Naive thymus-derived CD4-positive, alpha-beta T cell (primary cell): ENCODE data around the gene IL17B. TPM values are rescaled to one million over a fixed set of nuclear protein-coding genes. Genes with fewer than 3 reads are reported as not detected.

Source experiments
- ATAC-seq: fragments of 150-1000 bp; cut with Tn5 transposase; 2 replicates; pipeline ENCODE4 v1.10.0; 2021; ENCODE audit warnings: mild to moderate bottlenecking, moderate library complexity
- CTCF ChIA-PET: fragments of 350-600 bp; sonication (Branson Sonifier 250); formaldehyde crosslinking; loops from one replicate; lab custom pipeline; 2021; ENCODE audit warnings: antibody characterized with exemption; lab: Charles Lee
- POLR2A ChIA-PET: fragments of 350-600 bp; sonication (Branson Sonifier 250); formaldehyde crosslinking; loops from one replicate; lab custom pipeline; 2021; ENCODE audit warnings: antibody characterized with exemption, inconsistent platforms; lab: Charles Lee
- DNase-seq, 9 donors: peaks; one replicate each; pipeline versions ENCODE4 v3.0.0 to v3.0.0-alpha.2; 2020 to 2022; ENCODE audit warnings: mixed read lengths in 1 of 9
- H3K27ac ChIP-seq: one replicate; pipeline ENCODE4 v1.7.0; 2013; ENCODE audit warnings: mild to moderate bottlenecking, low read depth, low read length, moderate library complexity
- H3K27me3 ChIP-seq, 2 donors: one replicate each; pipeline ENCODE4 v1.7.0; 2013; ENCODE audit warnings: low read length in 2 of 2, mild to moderate bottlenecking in 2 of 2, moderate library complexity in 2 of 2; ENCODE audit not compliant: control insufficient read depth in 2 of 2, insufficient read depth in 2 of 2
- H3K36me3 ChIP-seq, 3 experiments: 1 replicate in 2 of 3; 2 replicates in 1 of 3; pipeline ENCODE4 v1.7.0; 2013; ENCODE audit warnings: low read length in 3 of 3, mild to moderate bottlenecking in 3 of 3, moderate library complexity in 1 of 3; ENCODE audit not compliant: insufficient read depth in 3 of 3, control insufficient read depth in 2 of 3
- H3K4me1 ChIP-seq, 2 donors: one replicate each; pipeline ENCODE4 v1.7.0; 2013; ENCODE audit warnings: low read length in 2 of 2, mild to moderate bottlenecking in 2 of 2, moderate library complexity in 1 of 2; ENCODE audit not compliant: control insufficient read depth in 2 of 2, insufficient read depth in 2 of 2
- H3K4me3 ChIP-seq: 2 replicates; pipeline ENCODE4 v1.7.0; 2013; ENCODE audit warnings: mild to moderate bottlenecking, low read length
- H3K9me3 ChIP-seq, 3 experiments: 1 replicate in 2 of 3; 2 replicates in 1 of 3; pipeline ENCODE4 v1.7.0; 2013; ENCODE audit warnings: low read length in 3 of 3; ENCODE audit not compliant: control insufficient read depth in 2 of 3
- H3K27ac Mint-ChIP-seq, 9 donors: one replicate each; pipeline ENCODE4 v1.8.0; 2020 to 2022; ENCODE audit warnings: mixed read lengths in 9 of 9, mild to moderate bottlenecking in 8 of 9, moderate library complexity in 5 of 9, inconsistent platforms in 2 of 9
- H3K27me3 Mint-ChIP-seq, 5 donors: one replicate each; pipeline ENCODE4 v1.8.0; 2021 to 2022; ENCODE audit warnings: mixed read lengths in 5 of 5, mild to moderate bottlenecking in 1 of 5
- H3K36me3 Mint-ChIP-seq, 5 donors: one replicate each; pipeline ENCODE4 v1.8.0; 2020 to 2022; ENCODE audit warnings: mixed read lengths in 5 of 5, mild to moderate bottlenecking in 3 of 5, inconsistent platforms in 1 of 5
- H3K4me1 Mint-ChIP-seq, 7 donors: one replicate each; pipeline ENCODE4 v1.8.0; 2020 to 2022; ENCODE audit warnings: mixed read lengths in 7 of 7, mild to moderate bottlenecking in 3 of 7, inconsistent platforms in 1 of 7
- H3K4me3 Mint-ChIP-seq, 10 donors: one replicate each; pipeline ENCODE4 v1.8.0; 2020 to 2022; ENCODE audit warnings: mild to moderate bottlenecking in 10 of 10, mixed read lengths in 10 of 10, moderate library complexity in 6 of 10, inconsistent platforms in 2 of 10
- H3K9me3 Mint-ChIP-seq, 11 donors: one replicate each; pipeline ENCODE4 v1.8.0; 2020 to 2022; ENCODE audit warnings: mixed read lengths in 11 of 11, mild to moderate bottlenecking in 4 of 11, inconsistent platforms in 1 of 11, moderate library complexity in 1 of 11
- intact Hi-C, 2 donors: fragments of 100-400 bp; cut with micrococcal nuclease; formaldehyde crosslinking; loops; one replicate each; pipeline ENCODE4 v1.15.1; 2023
- polyA plus RNA-seq, 2 donors: library from polyadenylated mRNA; unstranded; fragments of 300-500 nt; fragmentation: Illumina TruSeq; gene quantifications; one replicate each; pipeline ENCODE4 v1.2.3, GENCODE V29; 2021
- total RNA-seq, 6 experiments: library from RNA in 5 of 6; stranded (reverse) in 5 of 6; gene quantifications; 1 replicate in 5 of 6; 2 replicates in 1 of 6; pipeline ENCODE4 v1.2.3 and lab custom pipeline; 2021 to 2026

Gene IL17B
- total and polyA plus RNA-seq, 7 experiments from 2014 or later = not detected

- CTCF ChIA-PET = interaction anchor here (0.6 to 1.3 kb wide), 4 partner anchors 12 to 131 kb away, joined by 3 to 6 read pairs (median 3); partner anchors contain the start of gene CSNK1A1
- no peaks in the 10 kb centered on the region for H3K27me3 ChIP-seq
These were observed 41.7 kb upstream of the IL17B start for GRCh38 chr5:149420545-149421371.

GRCh38 chr5:149419859-149420544 lies 40.9 kb upstream of the IL17B start:
- peak overlapping the region in 1 of 9 donors; percentile 34 for H3K27ac Mint-ChIP-seq

More at GRCh38 chr5:149420545-149421371, 41.7 kb upstream of the IL17B start:
- no peaks in the 10 kb centered on the region for H3K9me3 ChIP-seq
- H3K27me3 Mint-ChIP-seq = no peaks in the 10 kb centered on the region
- H3K36me3 ChIP-seq = no peaks in the 10 kb centered on the region
- no peak for DNase-seq
- no peak overlapping the region for H3K4me3 ChIP-seq
- no peak overlapping the region for H3K27ac ChIP-seq
- no peak for ATAC-seq
- H3K4me3 Mint-ChIP-seq = no peak overlapping the region
- H3K36me3 Mint-ChIP-seq = no peaks in the 10 kb centered on the region
- POLR2A ChIA-PET = no interaction called here
- H3K4me1 Mint-ChIP-seq = peaks cover 0 to 18% (median 11%) of the 10 kb centered on the region in 7 donors
- no peak overlapping the region for H3K27ac Mint-ChIP-seq
- intact Hi-C loops = loop anchor here in 1 of 2 donors (5.0 kb wide), 1 partner anchor 37 kb away; no protein-coding TSS in a partner anchor
- H3K4me1 ChIP-seq = peaks cover 0 to 13% of the 10 kb centered on the region in 2 donors
- no peaks in the 10 kb centered on the region for H3K9me3 Mint-ChIP-seq

GRCh38 chr5:149419532-149419858 lies 40.4 kb upstream of the IL17B start:
- POLR2A ChIA-PET = no interaction called here
- DNase-seq = no peak
- H3K27ac ChIP-seq = no peak overlapping the region
- Mint-ChIP-seq H3K36me3 (no peaks in the 10 kb centered on the region), H3K4me1 (peaks cover 0 to 17% (median 11%) of the 10 kb centered on the region in 7 donors), H3K9me3 (no peaks in the 10 kb centered on the region), H3K27ac (no peak overlapping the region), H3K27me3 (no peaks in the 10 kb centered on the region), H3K4me3 (no peak overlapping the region)
- H3K36me3 ChIP-seq = no peaks in the 10 kb centered on the region
- CTCF ChIA-PET = interaction anchor here (0.6 to 1.1 kb wide), 3 partner anchors 13 to 77 kb away, joined by 3 to 4 read pairs (median 3); no protein-coding TSS in a partner anchor
- no peak overlapping the region for H3K4me3 ChIP-seq
- ATAC-seq = no peak
- H3K4me1 ChIP-seq = peaks cover 0 to 13% of the 10 kb centered on the region in 2 donors
- intact Hi-C loops = no loop called here
- no peaks in the 10 kb centered on the region for H3K27me3 ChIP-seq
- no peaks in the 10 kb centered on the region for H3K9me3 ChIP-seq

More at GRCh38 chr5:149419859-149420544, 40.9 kb upstream of the IL17B start:
- DNase-seq (no peak), ATAC-seq (no peak)
- intact Hi-C loops = loop anchor here in 1 of 2 donors (5.0 kb wide), 1 partner anchor 37 kb away; no protein-coding TSS in a partner anchor
- no peaks in the 10 kb centered on the region for H3K27me3 ChIP-seq
- Mint-ChIP-seq H3K36me3 (no peaks in the 10 kb centered on the region), H3K9me3 (no peaks in the 10 kb centered on the region), H3K4me1 (peaks cover 0 to 18% (median 11%) of the 10 kb centered on the region in 7 donors), H3K27me3 (no peaks in the 10 kb centered on the region), H3K4me3 (no peak overlapping the region)
- H3K4me1 ChIP-seq = peaks cover 0 to 13% of the 10 kb centered on the region in 2 donors
- H3K9me3 ChIP-seq = no peaks in the 10 kb centered on the region
- H3K4me3 ChIP-seq = no peak overlapping the region
- H3K36me3 ChIP-seq = no peaks in the 10 kb centered on the region
- no peak overlapping the region for H3K27ac ChIP-seq
- CTCF ChIA-PET = interaction anchor here (0.6 to 1.1 kb wide), 5 partner anchors 12 to 131 kb away, joined by 3 to 4 read pairs (median 3); partner anchors contain the start of gene CSNK1A1
- POLR2A ChIA-PET = no interaction called here

GRCh38 chr5:149418910-149419531 lies 39.9 kb upstream of the IL17B start:
- Mint-ChIP-seq H3K4me1 (peaks cover 0 to 17% (median 11%) of the 10 kb centered on the region in 7 donors), H3K36me3 (no peaks in the 10 kb centered on the region), H3K9me3 (no peaks in the 10 kb centered on the region), H3K27me3 (no peaks in the 10 kb centered on the region), H3K4me3 (no peak overlapping the region), H3K27ac (no peak overlapping the region)
- no peak overlapping the region for H3K4me3 ChIP-seq
- POLR2A ChIA-PET = interaction anchor here (0.7 kb wide), 1 partner anchor 12 kb away, joined by 7 read pairs; no protein-coding TSS in a partner anchor
- CTCF ChIA-PET = interaction anchor here (0.6 to 0.7 kb wide), 3 partner anchors 38 to 150 kb away, joined by 3 to 4 read pairs (median 3); no protein-coding TSS in a partner anchor
- no peaks in the 10 kb centered on the region for H3K36me3 ChIP-seq
- no peak for ATAC-seq
- intact Hi-C loops = no loop called here
- no peaks in the 10 kb centered on the region for H3K27me3 ChIP-seq
- no peak for DNase-seq
- H3K4me1 ChIP-seq = peaks cover 0 to 13% of the 10 kb centered on the region in 2 donors
- no peak overlapping the region for H3K27ac ChIP-seq
- H3K9me3 ChIP-seq = no peaks in the 10 kb centered on the region

GRCh38 chr5:149417711-149418368 lies 38.7 kb upstream of the IL17B start:
- no peak overlapping the region for H3K27ac Mint-ChIP-seq
- H3K4me3 Mint-ChIP-seq = no peak overlapping the region
- H3K27me3 ChIP-seq = no peaks in the 10 kb centered on the region
- peaks cover 0 to 13% (median 7%) of the 10 kb centered on the region in 7 donors for H3K4me1 Mint-ChIP-seq
- H3K36me3 ChIP-seq = no peaks in the 10 kb centered on the region
- intact Hi-C loops = no loop called here
- no peaks in the 10 kb centered on the region for H3K27me3 Mint-ChIP-seq
- no peak for ATAC-seq
- ChIA-PET CTCF (no interaction called here), POLR2A (no interaction called here)
- DNase-seq = no peak
- H3K9me3 Mint-ChIP-seq = peaks cover 0 to 1% (median 0%) of the 10 kb centered on the region in 11 donors
- no peak overlapping the region for H3K27ac ChIP-seq
- no peak overlapping the region for H3K4me3 ChIP-seq
- H3K9me3 ChIP-seq = no peaks in the 10 kb centered on the region
- H3K36me3 Mint-ChIP-seq = no peaks in the 10 kb centered on the region
- H3K4me1 ChIP-seq = peaks cover 0 to 7% of the 10 kb centered on the region in 2 donors
